Activated CD4-positive, alpha-beta T cell treated with anti-CD3 and anti-CD28 coated beads, Interleukin-2, amount 50 U/mL, for 4 hours (primary cell): ENCODE measurements around the gene DGAT2.
A peak's percentile ranks its signal among the peaks of the same experiment; 100 is the strongest.
"Not testable (repeated sequence)": the region's sequence is repeated elsewhere in the genome, so short reads cannot be mapped to it uniquely, and the experiment has no call there.

Experiments
- DNase-seq, 2 experiments: peaks; one replicate each; pipeline ENCODE4 v3.0.0-alpha.2; 2020

DGAT2 gene

GRCh38 chr11:75768112-75768908 lies at the start of gene DGAT2:
TSS of gene DGAT2 (plus strand) at chr11:75768778. CDS start at chr11:75768992, 214 bp downstream.
- peak; percentile 63 for DNase-seq

- DNase-seq: no peak
Measured at GRCh38 chr11:75719340-75720239, 49.0 kb upstream of the DGAT2 start.

GRCh38 chr11:75720639-75721038 lies 47.9 kb upstream of the DGAT2 start:
- no peak for DNase-seq

GRCh38 chr11:75721852-75722668 lies 46.5 kb upstream of the DGAT2 start:
- DNase-seq: no peak

- no peak for DNase-seq
Measured at GRCh38 chr11:75722669-75723042, 45.9 kb upstream of the DGAT2 start.

- no peak for DNase-seq
Measured at GRCh38 chr11:75725547-75726320, 42.8 kb upstream of the DGAT2 start.

DNA sequence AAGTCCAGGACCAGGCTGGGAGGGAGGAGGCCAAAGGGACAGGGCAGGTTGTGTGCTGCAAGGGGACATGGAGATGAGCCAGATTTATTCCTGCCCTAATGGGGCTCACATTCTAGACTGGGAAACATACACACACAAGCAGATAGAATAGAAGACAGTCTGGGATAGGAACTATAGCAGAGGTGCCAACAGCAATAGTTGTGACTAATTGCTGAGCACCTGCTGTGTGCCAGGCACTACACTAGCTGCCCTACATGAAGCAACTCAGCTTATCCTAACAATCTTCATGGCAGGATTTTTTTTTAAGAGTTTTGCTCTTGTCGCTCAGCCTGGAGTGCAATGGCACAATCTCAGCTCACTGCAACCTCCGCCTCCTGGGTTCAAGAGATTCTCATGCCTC lies 39.6 kb upstream of the DGAT2 start:
- DNase-seq: no peak

DNA sequence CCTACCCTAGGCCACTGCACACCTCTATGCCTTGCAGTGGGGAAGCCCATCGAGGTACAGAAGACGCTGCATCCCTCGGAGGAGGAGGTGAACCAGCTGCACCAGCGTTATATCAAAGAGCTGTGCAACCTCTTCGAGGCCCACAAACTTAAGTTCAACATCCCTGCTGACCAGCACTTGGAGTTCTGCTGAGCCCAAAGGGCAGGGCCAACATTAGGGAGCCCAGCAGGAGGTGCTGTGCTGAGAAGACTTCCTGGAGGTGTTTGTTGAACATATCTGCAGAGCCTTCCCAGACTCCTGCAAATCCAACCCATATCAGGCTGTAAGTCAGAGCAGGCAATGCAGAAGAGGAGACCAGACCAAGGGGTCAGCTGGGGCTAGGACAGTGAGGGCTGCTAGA lies 37.5 kb upstream of the DGAT2 start:
- DNase-seq: no peak

DNA sequence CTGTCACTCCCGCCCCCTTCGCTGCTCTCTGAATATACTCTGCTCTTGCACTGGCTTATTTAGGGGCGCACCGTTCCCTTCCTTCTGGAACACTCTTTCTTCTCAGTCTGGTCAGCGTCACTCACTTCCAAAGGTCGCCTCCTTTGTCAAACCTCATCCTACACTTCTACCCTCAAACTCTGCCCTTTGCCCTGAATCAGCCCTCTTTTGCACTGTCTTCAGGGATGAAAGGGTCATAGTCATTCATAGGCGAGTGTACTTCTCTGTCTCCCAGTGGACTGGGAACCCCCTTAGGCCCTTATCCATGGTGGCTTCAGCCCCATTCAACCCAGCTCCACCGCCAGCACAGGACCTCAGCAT lies 35.5 kb upstream of the DGAT2 start:
- DNase-seq: no peak

GRCh38 chr11:75733431-75734107 lies 35.0 kb upstream of the DGAT2 start:
- DNase-seq: no peak

- DNase-seq: no peak
Measured at GRCh38 chr11:75734491-75735180, 33.9 kb upstream of the DGAT2 start.

GRCh38 chr11:75735181-75735845 lies 33.3 kb upstream of the DGAT2 start:
- DNase-seq: no peak

- no peak for DNase-seq
Measured at GRCh38 chr11:75737314-75737713, 31.3 kb upstream of the DGAT2 start.

GRCh38 chr11:75740681-75741080 lies 27.9 kb upstream of the DGAT2 start:
- DNase-seq: no peak

DNA sequence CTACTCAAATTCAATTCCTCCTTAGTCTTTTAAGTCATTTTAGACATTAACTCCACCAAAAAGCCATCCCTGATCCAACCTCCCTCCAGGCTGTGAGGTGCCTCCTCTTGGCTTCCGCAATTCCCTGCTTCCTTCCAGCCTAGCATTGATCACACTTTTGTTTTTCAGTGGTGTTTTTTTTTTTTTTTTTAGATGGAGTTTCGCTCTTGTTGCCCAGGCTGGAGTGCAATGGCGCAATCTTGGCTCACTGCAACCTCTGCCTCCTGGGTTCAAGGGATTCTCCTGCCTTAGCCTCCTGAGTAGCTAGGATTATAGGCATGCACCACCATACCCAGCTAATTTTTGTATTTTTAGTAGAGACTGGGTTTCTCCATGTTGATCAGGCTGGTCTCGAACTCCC lies 25.4 kb upstream of the DGAT2 start:
- not testable (repeated sequence) for DNase-seq

- DNase-seq: no peak
Measured at GRCh38 chr11:75743711-75744563, 24.6 kb upstream of the DGAT2 start.

DNA sequence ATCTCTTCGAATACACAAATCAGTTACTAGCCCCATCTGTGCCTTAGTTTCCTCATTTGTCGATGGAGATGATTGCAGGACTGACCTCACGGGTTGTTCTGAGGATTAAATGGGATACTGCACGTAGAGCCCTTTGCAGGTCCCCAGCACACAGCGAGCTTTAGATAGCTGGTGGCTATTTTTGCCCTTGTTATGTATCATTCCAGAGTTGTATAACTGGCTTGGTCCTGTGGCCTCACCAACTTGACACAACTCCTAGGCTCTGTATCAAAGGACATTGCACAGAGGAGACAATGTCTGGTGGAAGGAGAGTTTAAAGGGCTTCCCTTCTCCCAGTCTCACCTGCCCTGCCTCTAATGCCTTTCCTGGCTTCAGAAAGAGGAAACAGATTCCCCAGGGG lies 22.8 kb upstream of the DGAT2 start:
- no peak for DNase-seq

DNA sequence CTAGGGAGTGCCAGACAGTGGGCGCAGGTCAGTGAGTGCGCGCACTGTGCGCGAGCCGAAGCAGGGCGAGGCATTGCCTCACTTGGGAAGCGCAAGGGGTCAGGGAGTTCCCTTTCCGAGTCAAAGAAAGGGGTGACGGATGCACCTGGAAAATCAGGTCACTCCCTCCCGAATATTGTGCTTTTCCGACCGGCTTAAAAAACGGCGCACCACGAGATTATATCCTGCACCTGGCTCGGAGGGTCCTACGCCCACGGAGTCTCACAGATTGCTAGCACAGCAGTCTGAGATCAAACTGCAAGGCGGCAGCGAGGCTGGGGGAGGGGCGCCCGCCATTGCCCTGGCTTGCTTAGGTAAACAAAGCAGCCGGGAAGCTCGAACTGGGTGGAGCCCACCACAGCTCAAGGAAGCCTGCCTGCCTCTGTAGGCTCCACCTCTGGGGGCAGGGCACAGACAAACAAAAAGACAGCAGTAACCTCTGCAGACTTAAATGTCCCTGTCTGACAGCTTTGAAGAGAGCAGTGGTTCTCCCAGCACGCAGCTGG lies 19.8 kb upstream of the DGAT2 start:
- not testable (repeated sequence) for DNase-seq

- DNase-seq: not testable (repeated sequence)
Measured at GRCh38 chr11:75754933-75755332, 13.6 kb upstream of the DGAT2 start.
